Hepatocyte (in vitro differentiated cells): Measurements from ENCODE around the gene UBE4A.

Source experiments
- EZH2 ChIP-seq: fragments of 200-600 bp; sonication (generic); IDR thresholded peaks from 2 replicates; pipeline ENCODE4 v1.6.1; 2016; ENCODE audit warnings: antibody characterized with exemption, mild to moderate bottlenecking, borderline replicate concordance
- EZH2phosphoT487 ChIP-seq: fragments of 200-600 bp; sonication (generic); IDR thresholded peaks from one replicate; pipeline ENCODE4 v1.6.1; 2018; ENCODE audit warnings: antibody characterized with exemption, mild to moderate bottlenecking, low read depth, moderate library complexity; ENCODE audit not compliant: unreplicated experiment, severe bottlenecking
- TF ChIP-seq, protein P1 (sequence below): fragments of 200-600 bp; sonication (generic); IDR thresholded peaks from 2 replicates; pipeline ENCODE4 v1.5.1; 2016; ENCODE audit warnings: antibody characterized with exemption, mild to moderate bottlenecking; ENCODE audit not compliant: poor library complexity

DNA sequence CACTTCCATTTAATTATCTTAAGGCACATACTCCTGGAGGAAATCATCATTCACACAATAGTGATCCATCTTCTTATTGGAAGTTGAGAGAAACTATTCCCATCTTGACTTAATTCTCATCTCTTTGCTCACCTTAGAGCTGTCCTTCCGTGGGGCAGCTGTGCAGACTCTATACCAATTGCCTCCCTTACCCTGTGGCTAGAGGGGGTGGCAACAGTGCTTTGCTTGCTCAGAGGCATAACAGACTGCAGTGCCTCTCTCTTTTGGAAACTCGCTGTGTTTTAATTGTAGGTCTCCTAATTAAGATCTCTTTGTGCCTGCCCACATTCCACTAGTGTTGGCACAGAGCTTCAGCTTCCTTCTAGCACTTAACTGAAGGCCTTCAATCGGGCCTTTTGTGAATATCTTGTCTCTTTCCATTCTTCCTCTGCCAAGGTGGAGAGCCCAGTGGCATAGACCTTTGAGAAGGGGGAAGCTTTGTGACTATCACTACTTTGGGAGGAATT lies 82.4 kb downstream of the UBE4A start:
- TF ChIP-seq, protein P1, sequence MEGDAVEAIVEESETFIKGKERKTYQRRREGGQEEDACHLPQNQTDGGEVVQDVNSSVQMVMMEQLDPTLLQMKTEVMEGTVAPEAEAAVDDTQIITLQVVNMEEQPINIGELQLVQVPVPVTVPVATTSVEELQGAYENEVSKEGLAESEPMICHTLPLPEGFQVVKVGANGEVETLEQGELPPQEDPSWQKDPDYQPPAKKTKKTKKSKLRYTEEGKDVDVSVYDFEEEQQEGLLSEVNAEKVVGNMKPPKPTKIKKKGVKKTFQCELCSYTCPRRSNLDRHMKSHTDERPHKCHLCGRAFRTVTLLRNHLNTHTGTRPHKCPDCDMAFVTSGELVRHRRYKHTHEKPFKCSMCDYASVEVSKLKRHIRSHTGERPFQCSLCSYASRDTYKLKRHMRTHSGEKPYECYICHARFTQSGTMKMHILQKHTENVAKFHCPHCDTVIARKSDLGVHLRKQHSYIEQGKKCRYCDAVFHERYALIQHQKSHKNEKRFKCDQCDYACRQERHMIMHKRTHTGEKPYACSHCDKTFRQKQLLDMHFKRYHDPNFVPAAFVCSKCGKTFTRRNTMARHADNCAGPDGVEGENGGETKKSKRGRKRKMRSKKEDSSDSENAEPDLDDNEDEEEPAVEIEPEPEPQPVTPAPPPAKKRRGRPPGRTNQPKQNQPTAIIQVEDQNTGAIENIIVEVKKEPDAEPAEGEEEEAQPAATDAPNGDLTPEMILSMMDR, result no peak
- TF ChIP-seq EZH2phosphoT487 (no peak), EZH2 (no peak)
